B cell (primary cell): ENCODE results near the gene PABPC1L2A.

ENCODE experiments used
- EZH2 ChIP-seq: IDR thresholded peaks from 2 replicates; pipeline ENCODE4 v1.6.1; 2012; ENCODE audit warnings: borderline replicate concordance, low read depth, mild to moderate bottlenecking, moderate library complexity, low read length; ENCODE audit not compliant: insufficient read depth, poor library complexity, severe bottlenecking
- TF ChIP-seq, protein P1 (sequence below): fragments of 200-600 bp; IDR thresholded peaks from one replicate; pipeline ENCODE4 v1.8.0; 2022; ENCODE audit warnings: antibody characterized with exemption, mild to moderate bottlenecking

- TF ChIP-seq, protein P1, sequence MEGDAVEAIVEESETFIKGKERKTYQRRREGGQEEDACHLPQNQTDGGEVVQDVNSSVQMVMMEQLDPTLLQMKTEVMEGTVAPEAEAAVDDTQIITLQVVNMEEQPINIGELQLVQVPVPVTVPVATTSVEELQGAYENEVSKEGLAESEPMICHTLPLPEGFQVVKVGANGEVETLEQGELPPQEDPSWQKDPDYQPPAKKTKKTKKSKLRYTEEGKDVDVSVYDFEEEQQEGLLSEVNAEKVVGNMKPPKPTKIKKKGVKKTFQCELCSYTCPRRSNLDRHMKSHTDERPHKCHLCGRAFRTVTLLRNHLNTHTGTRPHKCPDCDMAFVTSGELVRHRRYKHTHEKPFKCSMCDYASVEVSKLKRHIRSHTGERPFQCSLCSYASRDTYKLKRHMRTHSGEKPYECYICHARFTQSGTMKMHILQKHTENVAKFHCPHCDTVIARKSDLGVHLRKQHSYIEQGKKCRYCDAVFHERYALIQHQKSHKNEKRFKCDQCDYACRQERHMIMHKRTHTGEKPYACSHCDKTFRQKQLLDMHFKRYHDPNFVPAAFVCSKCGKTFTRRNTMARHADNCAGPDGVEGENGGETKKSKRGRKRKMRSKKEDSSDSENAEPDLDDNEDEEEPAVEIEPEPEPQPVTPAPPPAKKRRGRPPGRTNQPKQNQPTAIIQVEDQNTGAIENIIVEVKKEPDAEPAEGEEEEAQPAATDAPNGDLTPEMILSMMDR, result no peak
- TF ChIP-seq EZH2, result no peak
Observed at GRCh38 chrX:73126240-73126639, 46.9 kb upstream of the PABPC1L2A start.
